Endothelial cell of hepatic sinusoid (primary cell): ENCODE results near the gene STEEP1.

ENCODE experiments used
- in situ Hi-C: cut with HindIII; loops from 2 replicates; pipeline ENCODE4 v1.10.0; 2017; ENCODE audit warnings: low sequenced_read_pairs

Gene STEEP1

GRCh38 chrX:119565107-119565663 lies at the start of gene STEEP1:
Gene STEEP1 (minus strand): TSS chrX:119565409. CDS start chrX:119565355, 54 bp downstream.
- in situ Hi-C loops = no loop called here

GRCh38 chrX:119614776-119615175 lies 49.6 kb upstream of the STEEP1 start:
- in situ Hi-C loops = no loop called here

DNA sequence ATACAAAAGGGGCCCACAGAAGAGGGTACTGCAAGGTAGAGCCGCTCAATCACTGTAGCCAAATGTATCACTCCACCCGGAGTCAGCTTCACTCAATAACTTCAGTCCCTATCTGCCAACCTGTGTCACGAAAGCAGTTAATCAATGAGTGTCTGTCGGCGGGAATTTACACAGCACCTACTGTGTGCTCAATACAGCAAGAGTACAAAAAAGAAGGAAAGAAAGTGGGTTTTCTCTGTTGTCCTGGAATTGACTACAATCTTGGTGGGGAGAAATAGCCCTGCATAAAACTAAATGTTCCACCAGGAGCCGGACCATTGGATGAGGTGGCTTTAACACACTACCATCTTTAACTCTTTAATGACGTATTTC lies 41.8 kb upstream of the STEEP1 start:
- in situ Hi-C loops = no loop called here

- in situ Hi-C loops = no loop called here
Observed at GRCh38 chrX:119606280-119607017, 41.2 kb upstream of the STEEP1 start, which contains the start of gene NKRF. Gene NKRF (minus strand): TSS chrX:119606424.

DNA sequence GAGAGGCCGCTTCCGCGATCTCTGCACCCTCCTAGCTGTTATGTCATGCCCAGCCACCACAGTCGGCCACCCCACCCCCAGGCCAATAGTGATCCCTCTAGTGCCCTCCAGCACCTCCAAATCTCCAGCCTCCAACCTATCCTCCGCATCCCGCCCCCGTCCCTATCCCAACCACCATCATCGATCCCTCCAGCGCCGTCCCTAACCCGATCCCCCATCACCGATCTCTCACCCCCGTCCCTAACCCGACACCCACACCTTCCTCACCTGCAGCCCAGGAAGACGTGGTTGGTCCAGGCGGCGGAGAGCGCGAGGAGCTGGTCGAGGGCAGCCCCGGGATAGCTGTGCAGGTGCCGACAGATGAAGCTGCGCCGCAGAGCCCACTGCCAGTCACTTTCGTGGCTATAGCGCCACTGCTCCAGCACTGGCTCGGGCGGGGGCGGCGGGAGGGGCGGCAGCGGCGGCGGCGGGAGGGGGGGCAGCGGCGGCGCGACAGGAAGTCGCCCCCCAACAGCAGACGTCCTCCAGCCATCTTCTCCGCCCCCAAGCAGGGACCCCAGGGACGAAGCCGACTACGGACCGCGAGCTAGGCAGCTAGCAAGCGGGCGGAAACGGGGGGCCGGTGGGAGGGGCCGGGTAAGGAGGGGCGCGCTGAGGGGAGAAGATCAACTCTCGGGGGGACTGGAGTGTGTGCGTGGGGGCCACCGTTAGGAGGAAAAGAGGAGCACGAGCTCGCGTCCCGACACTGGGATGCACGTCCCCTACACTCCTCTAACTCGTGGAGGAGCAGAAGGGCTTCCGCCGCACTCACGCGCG lies 40.5 kb upstream of the STEEP1 start:
- in situ Hi-C loops = no loop called here

- in situ Hi-C loops = no loop called here
Observed at GRCh38 chrX:119604766-119605463, 39.7 kb upstream of the STEEP1 start.

DNA sequence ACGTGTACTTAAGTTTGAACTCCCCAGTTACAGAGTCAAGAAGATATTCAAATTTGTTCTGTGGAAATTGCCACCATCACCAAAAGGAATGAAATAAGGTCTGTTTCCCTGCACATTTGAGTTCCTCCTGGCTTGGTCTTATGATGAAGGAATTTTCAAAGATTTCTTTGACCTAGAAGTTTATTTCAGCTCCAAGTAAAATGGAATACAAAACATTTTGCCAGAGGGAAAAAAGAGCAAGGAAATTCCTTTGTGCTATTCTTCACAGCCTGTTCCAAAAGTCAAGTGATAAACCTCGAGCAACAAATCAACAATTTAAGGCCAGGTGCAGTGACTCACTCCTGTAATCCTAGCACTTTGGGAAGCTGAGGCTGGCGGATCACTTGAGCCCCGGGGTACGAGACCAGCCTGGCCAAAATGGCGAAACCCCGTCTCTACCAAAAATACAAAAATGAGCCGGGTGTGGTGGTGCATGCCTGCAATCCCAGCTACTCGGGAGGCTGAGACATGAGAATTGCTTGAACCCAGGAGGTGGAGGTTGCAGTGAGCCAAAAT lies 37.6 kb upstream of the STEEP1 start:
- in situ Hi-C loops = no loop called here

GRCh38 chrX:119589810-119590209 lies 24.6 kb upstream of the STEEP1 start:
- in situ Hi-C loops = no loop called here

DNA sequence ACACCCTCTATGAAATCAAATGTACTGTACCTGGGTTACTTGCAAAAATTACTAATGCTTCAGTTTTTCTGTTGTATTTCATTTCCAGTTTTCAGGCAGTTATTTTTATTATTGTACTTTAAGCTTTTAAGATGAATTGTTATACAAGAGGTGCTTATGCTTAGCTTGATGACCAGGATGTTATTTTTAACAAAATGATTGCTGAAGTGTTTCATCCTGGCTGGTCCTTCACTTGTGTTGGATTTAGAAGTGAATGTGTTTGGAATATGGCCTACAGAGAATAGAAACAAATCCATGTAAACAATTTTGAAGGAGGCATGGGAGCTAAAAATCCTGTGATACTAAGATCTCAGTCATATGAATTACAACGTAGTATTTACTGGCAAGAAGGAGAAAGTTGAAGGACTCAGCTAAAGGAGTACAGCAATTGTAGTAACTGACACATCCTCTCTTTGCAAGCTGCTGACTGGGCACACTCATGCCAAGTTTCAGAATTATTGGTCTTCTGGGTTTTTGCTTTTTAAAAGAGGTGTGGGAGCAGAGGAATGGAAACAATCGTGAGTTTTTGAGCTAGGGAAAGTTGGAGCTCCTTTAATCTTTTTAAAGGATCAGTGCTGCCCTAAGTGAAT lies 18.3 kb upstream of the STEEP1 start:
- in situ Hi-C loops = loop anchor here (5.0 kb wide), 1 partner anchor 106 kb away; no protein-coding TSS in a partner anchor

DNA sequence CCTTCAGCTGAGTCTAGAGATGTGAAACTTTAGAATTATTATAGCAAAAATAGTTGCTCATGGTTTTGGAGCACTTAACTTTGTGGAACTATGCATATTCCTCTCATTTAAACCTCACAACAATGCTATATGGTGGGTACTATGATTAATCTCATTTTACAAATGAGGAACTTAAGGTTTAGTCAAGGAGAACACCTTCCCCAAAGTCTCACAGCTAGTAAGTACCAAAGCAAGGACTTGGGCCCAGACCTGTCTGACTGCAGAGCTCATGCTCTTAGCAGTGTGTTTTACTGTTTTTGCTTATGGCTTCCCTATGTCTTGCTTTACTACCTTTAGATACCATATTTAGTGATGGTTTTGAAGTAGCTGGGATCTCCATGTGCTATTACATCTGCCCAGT lies 14.2 kb upstream of the STEEP1 start:
- in situ Hi-C loops = no loop called here

GRCh38 chrX:119574394-119575266 lies 9.4 kb upstream of the STEEP1 start, which contains the start of gene UBE2A:
Gene UBE2A (plus strand): TSS chrX:119574563. CDS start chrX:119574712, 149 bp downstream.
- in situ Hi-C loops = no loop called here

GRCh38 chrX:119573840-119574393 lies 8.7 kb upstream of the STEEP1 start:
- in situ Hi-C loops = no loop called here

GRCh38 chrX:119573222-119573621 lies 8.0 kb upstream of the STEEP1 start:
- in situ Hi-C loops = no loop called here

DNA sequence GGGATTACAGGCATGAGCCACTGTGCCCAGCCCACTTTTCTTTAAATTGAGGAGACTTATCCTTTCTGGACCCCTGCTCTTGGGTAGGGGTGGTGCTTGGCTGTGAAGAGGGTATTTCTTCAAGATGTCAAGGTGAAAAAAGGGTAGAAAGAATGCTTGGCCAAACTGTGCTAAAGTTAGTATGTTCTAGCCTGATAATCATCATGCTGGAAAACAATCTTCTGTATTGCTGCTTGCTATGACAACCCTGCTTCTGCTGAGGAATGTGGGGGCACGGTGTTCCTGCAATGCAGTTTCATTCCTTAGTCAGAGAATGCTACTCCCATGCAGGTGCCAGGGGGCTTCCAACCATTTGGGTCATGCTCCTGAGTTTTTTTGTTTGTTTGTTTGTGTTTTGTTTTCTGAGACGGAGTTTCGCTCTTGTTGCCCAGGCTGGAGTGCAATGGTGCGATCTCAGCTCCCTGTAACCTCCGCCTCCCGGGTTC lies 5.2 kb upstream of the STEEP1 start:
- in situ Hi-C loops = no loop called here

GRCh38 chrX:119552508-119552907 lies 12.7 kb downstream of the STEEP1 start:
- in situ Hi-C loops = no loop called here

GRCh38 chrX:119549327-119550016 lies 15.7 kb downstream of the STEEP1 start:
- in situ Hi-C loops = no loop called here

DNA sequence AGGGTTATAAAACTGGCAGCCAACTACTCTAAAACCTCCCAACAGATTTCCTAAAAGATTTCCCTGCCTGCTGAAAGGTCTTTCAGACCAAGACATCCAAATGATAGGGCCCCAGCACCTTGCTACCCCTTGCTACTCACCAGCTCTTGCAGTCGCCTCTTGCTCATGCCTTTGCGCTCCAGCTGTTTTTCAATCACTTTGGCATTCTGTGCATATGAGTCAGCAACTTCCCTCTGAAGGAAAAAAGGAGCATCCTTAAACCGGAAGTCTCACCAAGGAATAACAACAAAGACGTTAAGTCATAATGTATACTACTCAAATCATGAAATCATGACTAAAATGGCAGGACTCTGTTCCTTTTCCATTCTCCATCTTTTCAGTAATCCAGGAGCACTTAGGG lies 24.0 kb downstream of the STEEP1 start:
- in situ Hi-C loops = no loop called here

- in situ Hi-C loops = no loop called here
Observed at GRCh38 chrX:119539872-119540271, 25.3 kb downstream of the STEEP1 start.
